T-helper 17 cell (primary cell): ENCODE measurements around the gene KATNB1. TPM values are rescaled to one million over a fixed set of nuclear protein-coding genes. Genes with fewer than 3 reads are reported as not detected.

Experiments
- ATAC-seq: fragments of 150-1000 bp; cut with Tn5 transposase; 2 replicates; pipeline ENCODE4 v1.10.0; 2021; ENCODE audit warnings: mild to moderate bottlenecking, moderate library complexity
- DNase-seq, 3 donors: peaks; one replicate each; pipeline versions ENCODE4 v3.0.0 to v3.0.0-alpha.2; 2020 to 2021
- H3K9me3 ChIP-seq: one replicate; pipeline ENCODE4 v1.7.0; 2013; ENCODE audit warnings: low read length, mild to moderate bottlenecking; ENCODE audit not compliant: control insufficient read depth, poor library complexity, severe bottlenecking
- H3K27ac Mint-ChIP-seq: one replicate; pipeline ENCODE4 v1.8.0; 2022; ENCODE audit warnings: mild to moderate bottlenecking, moderate library complexity, mixed read lengths
- H3K27me3 Mint-ChIP-seq: one replicate; pipeline ENCODE4 v1.8.0; 2022; ENCODE audit warnings: mixed read lengths
- H3K36me3 Mint-ChIP-seq: one replicate; pipeline ENCODE4 v1.8.0; 2022; ENCODE audit warnings: low read depth, mixed read lengths
- H3K4me1 Mint-ChIP-seq: one replicate; pipeline ENCODE4 v1.8.0; 2022; ENCODE audit warnings: mild to moderate bottlenecking, mixed read lengths
- H3K4me3 Mint-ChIP-seq: one replicate; pipeline ENCODE4 v1.8.0; 2022; ENCODE audit warnings: mild to moderate bottlenecking, moderate library complexity, mixed read lengths
- total RNA-seq, 4 donors: library from RNA in 2 of 4; stranded (reverse) in 2 of 4; gene quantifications; one replicate each; pipeline ENCODE4 v1.2.3 and lab custom pipeline; 2022 to 2026

KATNB1 gene
- total RNA-seq, 2 donors from 2014 or later = 24.3 to 27.3 TPM

- Mint-ChIP-seq H3K4me3 (no peak overlapping the region), H3K36me3 (peaks cover 7% of the 10 kb centered on the region), H3K27ac (no peak overlapping the region), H3K27me3 (no peaks in the 10 kb centered on the region), H3K4me1 (no peaks in the 10 kb centered on the region)
- no peak for ATAC-seq
- no peaks in the 10 kb centered on the region for H3K9me3 ChIP-seq
- no peak for DNase-seq
Observed at GRCh38 chr16:57754354-57755060, 18.9 kb downstream of the KATNB1 start.

- Mint-ChIP-seq H3K4me3 (no peak overlapping the region), H3K27me3 (no peaks in the 10 kb centered on the region), H3K27ac (no peak overlapping the region), H3K36me3 (peaks cover 7% of the 10 kb centered on the region), H3K4me1 (peaks cover 2% of the 10 kb centered on the region)
- DNase-seq (no peak), ATAC-seq (no peak)
- H3K9me3 ChIP-seq = no peaks in the 10 kb centered on the region
Observed at GRCh38 chr16:57755061-57755684, 19.6 kb downstream of the KATNB1 start.

- Mint-ChIP-seq H3K27me3 (no peaks in the 10 kb centered on the region), H3K36me3 (peaks cover 7% of the 10 kb centered on the region), H3K4me3 (no peak overlapping the region), H3K27ac (no peak overlapping the region), H3K4me1 (peaks cover 2% of the 10 kb centered on the region)
- no peak for ATAC-seq
- DNase-seq = no peak
- H3K9me3 ChIP-seq = no peaks in the 10 kb centered on the region
Observed at GRCh38 chr16:57755726-57756423, 20.3 kb downstream of the KATNB1 start.

GRCh38 chr16:57756424-57757325 is 21.1 kb downstream of the KATNB1 start:
- Mint-ChIP-seq H3K27me3 (no peaks in the 10 kb centered on the region), H3K27ac (no peak overlapping the region), H3K4me3 (no peak overlapping the region), H3K36me3 (peaks cover 4% of the 10 kb centered on the region), H3K4me1 (peaks cover 2% of the 10 kb centered on the region)
- H3K9me3 ChIP-seq = no peaks in the 10 kb centered on the region
- ATAC-seq (peak; percentile 4), DNase-seq (no peak)

GRCh38 chr16:57757326-57757786 is 21.8 kb downstream of the KATNB1 start:
- ATAC-seq (peak; percentile 96), DNase-seq (peak; percentile 78 to 94 (median 82))
- Mint-ChIP-seq H3K4me1 (peaks cover 2% of the 10 kb centered on the region), H3K36me3 (peaks cover 4% of the 10 kb centered on the region), H3K4me3 (no peak overlapping the region), H3K27ac (no peak overlapping the region), H3K27me3 (no peaks in the 10 kb centered on the region)
- H3K9me3 ChIP-seq = no peaks in the 10 kb centered on the region

- no peak for DNase-seq
- no peaks in the 10 kb centered on the region for H3K9me3 ChIP-seq
- Mint-ChIP-seq H3K27me3 (no peaks in the 10 kb centered on the region), H3K4me3 (no peak overlapping the region), H3K4me1 (peaks cover 2% of the 10 kb centered on the region), H3K36me3 (peaks cover 4% of the 10 kb centered on the region), H3K27ac (no peak overlapping the region)
- ATAC-seq = no peak
Observed at GRCh38 chr16:57757883-57758282, 22.3 kb downstream of the KATNB1 start.

GRCh38 chr16:57758331-57759117 is 23.0 kb downstream of the KATNB1 start:
- peaks cover 2% of the 10 kb centered on the region for H3K4me1 Mint-ChIP-seq
- H3K36me3 Mint-ChIP-seq = peaks cover 4% of the 10 kb centered on the region
- DNase-seq (no peak), ATAC-seq (no peak)
- no peak overlapping the region for H3K4me3 Mint-ChIP-seq
- no peaks in the 10 kb centered on the region for H3K27me3 Mint-ChIP-seq
- no peak overlapping the region for H3K27ac Mint-ChIP-seq
- H3K9me3 ChIP-seq = no peaks in the 10 kb centered on the region

- H3K36me3 Mint-ChIP-seq = peaks cover 3% of the 10 kb centered on the region
- no peaks in the 10 kb centered on the region for H3K9me3 ChIP-seq
- no peak for ATAC-seq
- H3K27ac Mint-ChIP-seq = no peak overlapping the region
- DNase-seq = no peak
- H3K27me3 Mint-ChIP-seq = no peaks in the 10 kb centered on the region
- peaks cover 2% of the 10 kb centered on the region for H3K4me1 Mint-ChIP-seq
- no peak overlapping the region for H3K4me3 Mint-ChIP-seq
Observed at GRCh38 chr16:57759131-57759530, 23.6 kb downstream of the KATNB1 start.

GRCh38 chr16:57759541-57760356 is 24.2 kb downstream of the KATNB1 start:
- H3K9me3 ChIP-seq = no peaks in the 10 kb centered on the region
- Mint-ChIP-seq H3K36me3 (peaks cover 2% of the 10 kb centered on the region), H3K4me3 (no peak overlapping the region), H3K4me1 (peaks cover 2% of the 10 kb centered on the region), H3K27ac (peak overlapping the region; percentile 37), H3K27me3 (no peaks in the 10 kb centered on the region)
- ATAC-seq (no peak), DNase-seq (no peak)

GRCh38 chr16:57760357-57761160 is 25.0 kb downstream of the KATNB1 start:
- no peak for DNase-seq
- Mint-ChIP-seq H3K27ac (no peak overlapping the region), H3K36me3 (peaks cover 2% of the 10 kb centered on the region), H3K27me3 (no peaks in the 10 kb centered on the region), H3K4me3 (no peak overlapping the region), H3K4me1 (peaks cover 2% of the 10 kb centered on the region)
- no peaks in the 10 kb centered on the region for H3K9me3 ChIP-seq
- ATAC-seq = no peak

GRCh38 chr16:57761301-57761700 is 25.7 kb downstream of the KATNB1 start:
- H3K9me3 ChIP-seq = no peaks in the 10 kb centered on the region
- DNase-seq = no peak
- peaks cover 2% of the 10 kb centered on the region for H3K4me1 Mint-ChIP-seq
- no peaks in the 10 kb centered on the region for H3K36me3 Mint-ChIP-seq
- no peak overlapping the region for H3K4me3 Mint-ChIP-seq
- no peak overlapping the region for H3K27ac Mint-ChIP-seq
- no peak for ATAC-seq
- H3K27me3 Mint-ChIP-seq = no peaks in the 10 kb centered on the region
